Stimulated activated CD8-positive, alpha-beta memory T cell treated with anti-CD3 and anti-CD28 coated beads, Interleukin-4, amount 100 ng/mL, for 48 hours (primary cell): Measurements from ENCODE around the gene CNNM2.
"Not testable (repeated sequence)": the region's sequence is repeated elsewhere in the genome, so short reads cannot be mapped to it uniquely, and the experiment has no call there.

Source experiments
- DNase-seq: peaks from one replicate; pipeline ENCODE4 v3.0.0-alpha.2; 2020

Gene CNNM2

DNA sequence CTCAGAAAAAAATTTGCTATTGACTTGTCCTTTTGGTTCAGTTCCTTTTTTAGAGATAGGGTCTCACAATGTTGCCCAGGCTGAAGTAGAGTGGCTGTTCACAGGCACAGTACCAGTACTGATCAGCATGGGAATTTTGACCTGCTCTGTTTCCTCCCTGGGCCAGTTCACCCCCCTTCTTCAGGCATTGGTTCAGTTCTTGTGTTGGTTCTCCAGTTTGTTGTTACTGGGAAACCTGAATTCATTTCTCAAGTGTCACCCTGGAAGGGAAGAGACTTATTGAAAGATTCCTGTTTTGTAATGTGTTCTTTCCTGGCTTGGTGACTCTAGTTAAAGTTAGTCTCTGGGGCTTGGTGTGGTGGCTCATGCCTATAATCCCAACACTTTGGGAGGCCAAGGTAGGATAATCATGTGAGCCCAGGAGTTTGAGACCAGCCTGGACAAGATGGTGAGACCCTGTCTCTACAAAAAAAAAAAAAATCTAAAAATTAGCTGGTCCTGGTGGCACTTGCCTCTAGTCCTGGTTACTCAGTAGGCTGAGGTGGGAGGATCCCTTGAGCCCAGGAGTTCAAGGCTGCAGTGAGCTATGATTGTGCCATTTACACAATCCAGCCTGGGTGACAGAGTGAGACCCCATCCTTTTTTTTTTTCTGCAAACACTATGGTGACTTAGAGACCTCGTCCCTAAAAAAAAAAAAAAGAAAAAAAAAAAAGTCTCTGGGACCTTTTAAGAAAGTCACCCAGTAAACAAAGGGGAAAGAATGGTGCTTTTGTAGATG, 52.7 kb downstream of the CNNM2 start:
- no peak for DNase-seq

GRCh38 chr10:102975483-102976379, 57.6 kb downstream of the CNNM2 start:
- no peak for DNase-seq

DNA sequence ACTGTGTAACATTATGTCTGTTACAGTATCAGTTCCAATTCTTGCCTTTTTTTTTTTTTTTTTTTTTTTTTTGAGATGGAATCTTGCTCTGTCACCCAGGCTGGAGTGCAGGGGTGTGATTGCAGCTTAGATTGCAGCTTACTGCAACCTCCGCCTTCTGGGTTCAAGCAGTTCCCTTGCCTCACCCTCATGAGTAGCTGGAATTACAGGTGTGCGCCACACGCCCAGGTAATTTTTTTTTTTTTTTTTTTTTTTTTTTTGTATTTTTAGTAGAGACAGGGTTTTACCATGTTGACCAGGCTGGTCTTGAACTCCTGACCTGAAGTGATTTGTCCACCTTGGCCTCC, 58.3 kb downstream of the CNNM2 start:
- not testable (repeated sequence) for DNase-seq

DNA sequence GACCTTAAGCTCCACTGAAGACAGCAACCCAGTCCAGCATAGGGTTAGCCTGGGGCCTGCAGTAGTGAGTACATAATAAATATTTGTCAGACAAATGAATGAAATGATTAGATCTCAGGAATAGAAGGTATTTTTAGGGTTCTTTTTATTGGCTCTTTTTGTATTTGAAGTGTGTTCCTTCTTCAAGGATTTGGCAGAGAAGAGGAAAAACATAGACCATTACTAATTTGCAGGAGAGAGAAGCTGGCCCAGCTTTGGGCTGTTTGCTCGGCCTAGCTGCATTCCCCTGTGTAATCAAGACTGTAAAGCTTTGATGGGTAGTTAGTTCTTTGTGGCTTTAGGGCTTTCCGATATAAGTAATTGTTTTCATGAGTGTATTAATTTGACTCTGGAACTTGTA, 64.2 kb downstream of the CNNM2 start:
- no peak for DNase-seq

DNA sequence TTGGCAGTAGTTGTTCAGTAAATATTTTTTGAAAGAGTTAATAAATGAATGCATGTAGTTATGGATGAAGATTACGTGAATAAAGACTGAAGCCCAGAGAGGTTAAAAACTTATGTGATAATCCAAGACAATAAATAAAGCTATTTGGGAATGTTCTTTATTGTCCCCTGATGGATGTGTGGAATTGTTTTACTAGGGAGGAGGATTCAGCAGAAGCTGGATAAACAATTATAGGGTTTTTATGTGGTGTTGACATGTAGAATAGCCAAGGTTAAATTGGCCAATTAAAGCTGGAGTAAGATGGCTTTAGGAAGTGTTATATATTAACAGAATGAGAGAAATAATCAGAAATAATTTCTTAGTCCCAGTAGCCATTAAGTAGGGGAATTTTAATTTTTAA, 66.0 kb downstream of the CNNM2 start:
- DNase-seq = no peak

GRCh38 chr10:102985811-102986210, 67.7 kb downstream of the CNNM2 start:
- no peak for DNase-seq

- DNase-seq = no peak
Measured at GRCh38 chr10:102988404-102989314, 70.6 kb downstream of the CNNM2 start.

DNA sequence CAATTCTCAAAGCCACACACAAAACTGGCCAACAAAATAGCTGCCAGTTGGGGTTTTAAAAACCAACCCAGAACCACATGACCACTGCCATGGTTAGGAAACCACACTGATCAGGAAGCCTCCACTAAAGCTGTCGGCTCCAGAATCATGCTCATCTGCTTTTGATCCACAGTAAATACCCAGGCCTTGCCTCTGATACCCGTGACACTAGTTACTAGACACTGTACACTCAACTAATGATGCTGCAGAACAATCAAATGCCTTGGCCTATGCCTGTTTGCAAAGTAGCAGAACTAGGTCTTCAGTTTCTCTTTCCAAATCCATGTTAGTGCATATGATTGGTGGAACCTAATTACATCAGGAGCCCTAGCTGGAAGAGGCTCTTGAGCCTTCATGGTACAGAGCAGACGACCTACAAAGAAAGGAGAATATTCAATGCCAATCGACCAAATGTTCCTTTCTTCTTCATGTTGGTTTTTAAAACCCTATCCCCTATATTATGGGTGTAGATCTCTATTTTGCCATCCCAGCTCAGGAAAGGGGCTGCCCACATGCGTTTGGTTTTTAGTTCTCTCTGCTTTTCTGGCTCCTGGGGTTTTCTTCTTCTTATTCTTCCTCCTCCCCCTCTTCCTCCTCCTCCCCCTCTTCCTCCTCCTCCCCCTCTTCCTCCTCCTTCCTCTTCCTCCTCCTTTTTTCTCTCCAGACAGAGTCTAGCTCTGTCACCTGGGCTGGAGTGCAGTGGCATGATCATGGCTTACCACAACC, 76.6 kb downstream of the CNNM2 start:
- no peak for DNase-seq

DNA sequence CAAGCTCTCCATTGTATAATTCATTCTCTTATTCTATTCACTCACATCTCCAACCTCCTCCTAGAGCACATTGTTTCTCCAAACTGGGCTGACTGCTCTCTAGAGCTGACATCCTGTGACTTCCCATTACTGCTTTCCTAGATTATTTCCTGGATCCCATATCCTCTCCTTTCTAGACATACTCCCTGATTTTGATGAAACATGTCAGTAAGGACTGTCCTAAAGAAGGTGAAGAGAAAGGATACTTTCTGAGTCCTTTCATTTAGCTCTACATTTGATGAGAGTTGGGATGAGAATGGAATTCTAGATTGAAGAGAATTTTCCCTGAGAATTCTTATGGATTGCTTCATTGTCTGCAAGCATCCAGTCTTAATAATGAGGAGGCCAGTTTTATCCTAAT, 78.8 kb downstream of the CNNM2 start:
- DNase-seq = no peak

DNA sequence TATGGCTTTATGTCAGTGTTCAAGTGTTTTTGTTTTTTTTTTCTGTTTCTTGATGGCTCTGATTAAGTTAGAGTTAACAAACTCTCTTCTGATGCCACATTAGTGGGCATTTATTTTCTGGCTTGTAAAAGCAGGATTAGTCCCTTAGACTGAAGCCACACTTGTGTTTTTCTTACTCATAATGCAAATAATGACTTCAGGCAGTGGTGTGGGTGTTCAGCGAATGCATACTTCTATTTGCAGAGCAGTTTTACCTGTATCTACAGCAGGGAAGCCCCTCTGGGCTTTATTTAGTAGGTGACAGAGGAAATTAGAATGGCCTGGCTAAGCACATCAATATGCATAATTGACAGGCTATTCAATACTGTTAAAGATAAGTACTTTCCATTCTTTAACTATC, 79.9 kb downstream of the CNNM2 start:
- DNase-seq = no peak

DNA sequence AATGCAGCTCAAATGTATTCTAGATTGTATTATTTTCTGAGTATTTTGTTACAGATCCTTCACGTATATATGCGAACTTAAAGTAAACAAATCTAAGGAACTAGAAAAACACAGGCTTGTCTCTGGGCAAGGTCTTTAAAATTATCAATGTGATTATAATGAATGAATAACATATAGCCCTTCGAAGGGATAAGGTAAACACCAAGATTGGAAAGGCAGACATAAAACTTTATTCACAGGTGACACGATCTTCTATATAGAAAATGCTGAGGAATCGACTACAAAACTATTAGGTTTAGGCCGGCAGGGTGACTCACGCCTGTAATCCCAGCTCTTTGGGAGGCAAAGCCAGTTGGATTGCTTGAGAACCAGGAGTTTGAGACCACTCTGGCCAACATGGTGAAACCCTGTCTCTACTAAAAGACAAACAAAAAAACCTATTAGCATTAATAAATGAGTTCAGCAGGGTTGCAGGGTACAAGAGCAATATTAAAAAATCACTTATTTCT, 80.4 kb downstream of the CNNM2 start:
- DNase-seq = no peak

DNA sequence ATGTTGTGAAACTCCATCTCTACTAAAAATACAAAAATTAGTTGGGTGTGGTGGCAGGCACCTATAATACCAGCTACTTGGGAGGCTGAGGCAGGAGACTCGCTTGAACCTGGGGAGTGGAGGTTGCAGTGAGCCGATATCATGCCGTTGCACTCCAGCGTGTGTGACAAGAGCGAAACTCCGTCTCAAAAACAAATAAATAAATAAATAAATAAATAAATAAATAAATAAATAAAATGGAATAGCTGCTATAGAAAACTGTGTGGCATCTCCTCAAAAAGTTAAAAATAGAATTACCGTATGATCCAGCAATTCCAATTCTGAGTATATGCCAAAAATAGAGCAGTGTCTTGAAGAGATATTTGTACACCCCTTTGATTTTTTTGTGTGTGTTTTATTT, 82.0 kb downstream of the CNNM2 start:
- DNase-seq = not testable (repeated sequence)

- DNase-seq = no peak
Measured at GRCh38 chr10:103007017-103007416, 88.9 kb downstream of the CNNM2 start.

- no peak for DNase-seq
Measured at GRCh38 chr10:103013416-103013815, 95.3 kb downstream of the CNNM2 start.

DNA sequence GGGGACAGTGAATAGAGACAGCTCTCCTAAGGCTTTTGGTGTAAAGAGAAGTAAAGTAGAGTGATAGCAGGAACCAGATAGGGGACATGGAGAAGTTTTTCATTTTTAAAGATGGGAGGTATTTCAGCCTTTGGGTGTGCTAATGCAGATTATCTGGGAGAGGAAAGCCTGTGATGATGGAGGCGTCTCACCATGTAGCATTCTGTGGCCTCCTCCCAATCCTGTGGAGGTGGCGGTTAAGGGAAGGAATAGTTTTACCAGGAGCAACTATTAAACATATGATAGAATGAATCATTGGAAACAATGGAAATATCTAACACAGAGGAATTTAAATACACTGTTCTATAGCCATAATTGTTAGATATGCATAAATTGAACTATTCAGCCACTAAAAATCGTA, 101.3 kb downstream of the CNNM2 start:
- DNase-seq = no peak

DNA sequence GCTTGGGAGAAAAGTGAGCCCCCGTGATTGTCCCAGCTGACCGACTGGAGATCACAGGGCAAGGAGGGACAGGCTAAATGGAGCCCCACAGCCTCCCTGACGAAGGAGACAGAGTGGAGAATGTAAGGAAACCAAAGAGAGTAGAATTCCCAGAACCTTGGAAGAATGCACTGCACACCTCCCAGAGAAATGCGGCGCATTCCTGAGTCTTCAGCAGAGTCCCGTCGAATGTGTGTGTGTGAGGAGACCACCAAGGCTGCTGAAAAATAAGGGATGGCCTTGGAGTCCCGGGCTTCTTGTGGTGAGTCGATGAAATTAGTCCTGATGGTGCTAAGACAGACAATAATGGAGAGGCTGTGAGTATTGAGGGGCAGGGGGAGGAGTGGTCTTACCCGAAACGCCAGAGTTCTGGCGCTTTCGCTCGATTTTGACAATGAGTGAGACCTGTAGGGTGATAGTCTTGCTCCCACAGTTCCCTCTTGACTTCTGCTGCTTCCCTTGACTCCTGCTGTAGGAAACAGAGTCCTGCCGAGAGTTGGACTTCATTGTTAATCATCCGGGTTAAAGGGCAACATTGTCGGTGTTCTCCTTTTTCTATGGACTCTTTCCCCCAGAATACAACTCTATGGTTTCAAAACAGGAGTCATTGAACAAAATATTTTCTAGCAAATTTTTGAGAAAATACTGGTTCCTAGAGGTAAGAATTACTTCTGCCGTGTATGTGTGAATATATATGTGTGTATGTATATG, 103.2 kb downstream of the CNNM2 start:
- DNase-seq = no peak

- DNase-seq = no peak
Measured at GRCh38 chr10:103021900-103022293, 103.8 kb downstream of the CNNM2 start.

GRCh38 chr10:103025696-103026095, 107.6 kb downstream of the CNNM2 start:
- DNase-seq = no peak

GRCh38 chr10:103038570-103038969, 120.5 kb downstream of the CNNM2 start:
- no peak for DNase-seq

- DNase-seq = no peak
Measured at GRCh38 chr10:103040418-103040817, 122.3 kb downstream of the CNNM2 start.

GRCh38 chr10:103041391-103041790, 123.3 kb downstream of the CNNM2 start:
- no peak for DNase-seq
